Neural crest cell (in vitro differentiated cells): Measurements from ENCODE around the gene CD72. TPM values are rescaled to one million over a fixed set of nuclear protein-coding genes. Genes with fewer than 3 reads are reported as not detected.
A peak's percentile ranks its signal among the peaks of the same experiment; 100 is the strongest.
"Not testable (repeated sequence)": the region's sequence is repeated elsewhere in the genome, so short reads cannot be mapped to it uniquely, and the experiment has no call there.

Experiments
- DNase-seq: peaks from one replicate; pipeline ENCODE4 v3.0.0; 2021; ENCODE audit warnings: low read depth, mixed read lengths, low spot score
- H3K27ac Mint-ChIP-seq: one replicate; pipeline ENCODE4 v1.8.0; 2021; ENCODE audit warnings: mild to moderate bottlenecking, mixed read lengths; ENCODE audit not compliant: unreplicated experiment
- H3K27me3 Mint-ChIP-seq: 2 replicates; pipeline ENCODE4 v1.8.0; 2021; ENCODE audit warnings: low read depth, mild to moderate bottlenecking, mixed read lengths
- H3K36me3 Mint-ChIP-seq: 2 replicates; pipeline ENCODE4 v1.8.0; 2021; ENCODE audit warnings: low read depth, mild to moderate bottlenecking, mixed read lengths
- H3K4me1 Mint-ChIP-seq: 2 replicates; pipeline ENCODE4 v1.8.0; 2021; ENCODE audit warnings: mixed read lengths
- H3K4me3 Mint-ChIP-seq: one replicate; pipeline ENCODE4 v1.8.0; 2021; ENCODE audit warnings: mild to moderate bottlenecking, mixed read lengths
- H3K9me3 Mint-ChIP-seq: 2 replicates; pipeline ENCODE4 v1.8.0; 2021; ENCODE audit warnings: mixed read lengths
- total RNA-seq: library from RNA; stranded (reverse); gene quantifications from 2 replicates; pipeline ENCODE4 v1.2.1, GENCODE V29; 2021
- TF ChIP-seq, protein P1 (sequence below): fragments of 200-600 bp; sonication (generic); conservative IDR thresholded peaks from 2 replicates; pipeline ENCODE4 v1.5.0; 2021; ENCODE audit warnings: antibody characterized with exemption, mild to moderate bottlenecking

Gene CD72
- total RNA-seq, 1 donor from 2014 or later: 1.4 TPM

GRCh38 chr9:35646533-35647265 is 28.5 kb upstream of the CD72 start:
- peak overlapping the region; percentile 96 for H3K4me3 Mint-ChIP-seq
- DNase-seq: peak; percentile 92
- peaks cover under 1% of the 10 kb centered on the region for H3K36me3 Mint-ChIP-seq
- TF ChIP-seq, protein P1, sequence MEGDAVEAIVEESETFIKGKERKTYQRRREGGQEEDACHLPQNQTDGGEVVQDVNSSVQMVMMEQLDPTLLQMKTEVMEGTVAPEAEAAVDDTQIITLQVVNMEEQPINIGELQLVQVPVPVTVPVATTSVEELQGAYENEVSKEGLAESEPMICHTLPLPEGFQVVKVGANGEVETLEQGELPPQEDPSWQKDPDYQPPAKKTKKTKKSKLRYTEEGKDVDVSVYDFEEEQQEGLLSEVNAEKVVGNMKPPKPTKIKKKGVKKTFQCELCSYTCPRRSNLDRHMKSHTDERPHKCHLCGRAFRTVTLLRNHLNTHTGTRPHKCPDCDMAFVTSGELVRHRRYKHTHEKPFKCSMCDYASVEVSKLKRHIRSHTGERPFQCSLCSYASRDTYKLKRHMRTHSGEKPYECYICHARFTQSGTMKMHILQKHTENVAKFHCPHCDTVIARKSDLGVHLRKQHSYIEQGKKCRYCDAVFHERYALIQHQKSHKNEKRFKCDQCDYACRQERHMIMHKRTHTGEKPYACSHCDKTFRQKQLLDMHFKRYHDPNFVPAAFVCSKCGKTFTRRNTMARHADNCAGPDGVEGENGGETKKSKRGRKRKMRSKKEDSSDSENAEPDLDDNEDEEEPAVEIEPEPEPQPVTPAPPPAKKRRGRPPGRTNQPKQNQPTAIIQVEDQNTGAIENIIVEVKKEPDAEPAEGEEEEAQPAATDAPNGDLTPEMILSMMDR: peak; percentile 89
- peak overlapping the region; percentile 54 for H3K27ac Mint-ChIP-seq
- H3K27me3 Mint-ChIP-seq: peaks cover 7% of the 10 kb centered on the region
- H3K9me3 Mint-ChIP-seq: no peaks in the 10 kb centered on the region
- peaks cover 26% of the 10 kb centered on the region for H3K4me1 Mint-ChIP-seq

DNA sequence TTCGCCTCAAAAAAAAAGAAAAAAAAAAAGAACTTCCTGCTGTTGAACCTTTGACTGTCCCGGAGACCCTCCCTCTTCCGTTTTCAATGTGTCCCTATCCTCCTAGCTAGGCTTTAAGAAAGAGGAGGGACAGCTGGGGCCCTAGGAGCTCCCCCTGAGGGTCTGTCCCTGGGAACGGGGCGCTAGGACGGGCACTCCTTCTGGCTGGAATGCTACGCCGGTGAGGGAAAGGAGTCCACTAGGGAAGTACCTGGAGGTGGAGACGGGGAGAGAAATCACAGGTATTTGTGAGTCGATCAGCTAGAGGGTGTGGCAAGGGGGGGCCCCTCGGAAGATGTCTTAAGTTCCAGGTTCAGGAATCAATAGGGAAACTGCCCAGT is 27.9 kb upstream of the CD72 start:
- TF ChIP-seq, protein P1: no peak
- H3K27me3 Mint-ChIP-seq: peaks cover 5% of the 10 kb centered on the region
- peak overlapping the region; percentile 54 for H3K27ac Mint-ChIP-seq
- peak overlapping the region; percentile 96 for H3K4me3 Mint-ChIP-seq
- no peaks in the 10 kb centered on the region for H3K9me3 Mint-ChIP-seq
- peaks cover 26% of the 10 kb centered on the region for H3K4me1 Mint-ChIP-seq
- peak; percentile 21 for DNase-seq
- peaks cover 5% of the 10 kb centered on the region for H3K36me3 Mint-ChIP-seq

GRCh38 chr9:35645736-35646135 is 27.5 kb upstream of the CD72 start:
- DNase-seq, H3K36me3 Mint-ChIP-seq, H3K27me3 Mint-ChIP-seq, H3K27ac Mint-ChIP-seq, H3K9me3 Mint-ChIP-seq: not testable (repeated sequence)
- peak overlapping the region; percentile 96 for H3K4me3 Mint-ChIP-seq
- H3K4me1 Mint-ChIP-seq: peaks cover 26% of the 10 kb centered on the region

- no peaks in the 10 kb centered on the region for H3K9me3 Mint-ChIP-seq
- TF ChIP-seq, protein P1: no peak
These were observed 24.8 kb upstream of the CD72 start for GRCh38 chr9:35643046-35643445.

GRCh38 chr9:35641478-35641877 is 23.3 kb upstream of the CD72 start:
- not testable (repeated sequence) for H3K4me3 Mint-ChIP-seq, H3K9me3 Mint-ChIP-seq, H3K4me1 Mint-ChIP-seq, H3K27me3 Mint-ChIP-seq, H3K27ac Mint-ChIP-seq, DNase-seq
- peaks cover 12% of the 10 kb centered on the region for H3K36me3 Mint-ChIP-seq

More at GRCh38 chr9:35643046-35643445, 24.8 kb upstream of the CD72 start:
- Mint-ChIP-seq H3K36me3 (peaks cover 12% of the 10 kb centered on the region), H3K4me3 (peak overlapping the region; percentile 23), H3K27me3 (peaks cover 2% of the 10 kb centered on the region), H3K4me1 (peaks cover 17% of the 10 kb centered on the region), H3K27ac (no peak overlapping the region)
- DNase-seq: no peak

DNA sequence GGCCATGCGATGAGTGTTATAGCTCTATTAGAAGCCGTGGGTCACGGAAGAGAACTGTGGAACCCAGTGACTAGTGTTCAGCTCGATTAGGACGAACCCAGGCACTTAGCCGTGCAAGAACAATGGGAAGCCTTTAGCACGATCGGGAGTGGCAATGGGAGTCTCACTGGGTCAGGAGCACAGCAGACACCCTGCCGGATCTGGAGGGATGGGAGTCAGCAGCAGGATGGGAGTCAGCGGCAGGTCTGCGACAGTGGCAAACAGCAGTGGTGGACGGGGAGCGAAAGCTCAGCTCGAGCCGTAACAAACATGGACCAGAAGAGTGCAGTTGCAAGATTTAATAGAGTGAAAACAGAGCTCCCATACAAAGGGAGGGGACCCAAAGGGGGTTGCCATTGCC is 22.2 kb upstream of the CD72 start:
- DNase-seq, H3K27me3 Mint-ChIP-seq, H3K9me3 Mint-ChIP-seq, H3K4me1 Mint-ChIP-seq, H3K27ac Mint-ChIP-seq, H3K4me3 Mint-ChIP-seq: not testable (repeated sequence)
- peaks cover 12% of the 10 kb centered on the region for H3K36me3 Mint-ChIP-seq

GRCh38 chr9:35639631-35640030 is 21.4 kb upstream of the CD72 start:
- no peak overlapping the region for H3K4me3 Mint-ChIP-seq

GRCh38 chr9:35639225-35639624 is 21.0 kb upstream of the CD72 start:
- not testable (repeated sequence) for H3K27ac Mint-ChIP-seq, H3K27me3 Mint-ChIP-seq, H3K4me1 Mint-ChIP-seq, H3K4me3 Mint-ChIP-seq, H3K9me3 Mint-ChIP-seq, DNase-seq
- H3K36me3 Mint-ChIP-seq: peaks cover 12% of the 10 kb centered on the region

More at GRCh38 chr9:35639631-35640030, 21.4 kb upstream of the CD72 start:
- DNase-seq: no peak
- Mint-ChIP-seq H3K9me3 (no peaks in the 10 kb centered on the region), H3K27ac (no peak overlapping the region), H3K27me3 (peaks cover 2% of the 10 kb centered on the region), H3K36me3 (peaks cover 12% of the 10 kb centered on the region), H3K4me1 (no peaks in the 10 kb centered on the region)
- TF ChIP-seq, protein P1: no peak

- not testable (repeated sequence) for H3K9me3 Mint-ChIP-seq, H3K27ac Mint-ChIP-seq, H3K4me1 Mint-ChIP-seq, H3K4me3 Mint-ChIP-seq, DNase-seq, H3K27me3 Mint-ChIP-seq
- peaks cover 12% of the 10 kb centered on the region for H3K36me3 Mint-ChIP-seq
These were observed 20.5 kb upstream of the CD72 start for GRCh38 chr9:35638751-35639150.

DNA sequence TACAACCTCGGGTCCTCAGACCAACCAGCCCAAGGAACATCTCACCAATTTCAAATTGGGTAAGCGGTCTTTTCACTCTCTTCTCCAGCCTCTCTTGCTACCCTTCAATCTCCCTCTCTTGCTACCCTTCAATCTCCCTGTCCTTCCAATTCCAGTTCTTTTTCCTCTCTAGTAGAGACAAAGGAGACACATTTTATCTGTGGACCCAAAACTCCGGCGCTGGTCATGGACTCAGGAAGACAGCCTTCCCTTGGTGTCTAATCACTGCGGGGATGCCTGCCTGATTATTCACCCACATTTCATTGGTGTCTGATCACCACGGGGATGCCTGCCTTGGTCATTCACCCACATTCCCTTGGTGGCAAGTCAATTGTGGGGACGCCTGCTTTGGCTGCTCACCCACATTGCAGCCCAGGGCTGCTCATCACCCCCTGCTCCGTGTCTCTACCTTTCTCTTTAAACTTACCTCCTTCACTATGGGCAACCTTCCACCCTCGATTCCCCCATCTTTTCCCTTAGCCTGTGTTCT is 19.3 kb upstream of the CD72 start:
- not testable (repeated sequence) for H3K4me1 Mint-ChIP-seq, H3K27me3 Mint-ChIP-seq, H3K9me3 Mint-ChIP-seq, DNase-seq, H3K27ac Mint-ChIP-seq, H3K4me3 Mint-ChIP-seq
- peaks cover 12% of the 10 kb centered on the region for H3K36me3 Mint-ChIP-seq
